Naive thymus-derived CD4-positive, alpha-beta T cell (primary cell): ENCODE data around the gene TPR. TPM values are rescaled to one million over a fixed set of nuclear protein-coding genes. Genes with fewer than 3 reads are reported as not detected.
"Not testable (repeated sequence)": the region's sequence is repeated elsewhere in the genome, so short reads cannot be mapped to it uniquely, and the experiment has no call there.

Source experiments
- ATAC-seq: fragments of 150-1000 bp; cut with Tn5 transposase; 2 replicates; pipeline ENCODE4 v1.10.0; 2021; ENCODE audit warnings: mild to moderate bottlenecking, moderate library complexity
- CTCF ChIA-PET: fragments of 350-600 bp; sonication (Branson Sonifier 250); formaldehyde crosslinking; loops from one replicate; lab custom pipeline; 2021; ENCODE audit warnings: antibody characterized with exemption; lab: Charles Lee
- POLR2A ChIA-PET: fragments of 350-600 bp; sonication (Branson Sonifier 250); formaldehyde crosslinking; loops from one replicate; lab custom pipeline; 2021; ENCODE audit warnings: antibody characterized with exemption, inconsistent platforms; lab: Charles Lee
- DNase-seq, 9 donors: peaks; one replicate each; pipeline versions ENCODE4 v3.0.0 to v3.0.0-alpha.2; 2020 to 2022; ENCODE audit warnings: mixed read lengths in 1 of 9
- H3K27ac ChIP-seq: one replicate; pipeline ENCODE4 v1.7.0; 2013; ENCODE audit warnings: mild to moderate bottlenecking, low read depth, low read length, moderate library complexity
- H3K27me3 ChIP-seq, 2 donors: one replicate each; pipeline ENCODE4 v1.7.0; 2013; ENCODE audit warnings: low read length in 2 of 2, mild to moderate bottlenecking in 2 of 2, moderate library complexity in 2 of 2; ENCODE audit not compliant: control insufficient read depth in 2 of 2, insufficient read depth in 2 of 2
- H3K36me3 ChIP-seq, 3 experiments: 1 replicate in 2 of 3; 2 replicates in 1 of 3; pipeline ENCODE4 v1.7.0; 2013; ENCODE audit warnings: low read length in 3 of 3, mild to moderate bottlenecking in 3 of 3, moderate library complexity in 1 of 3; ENCODE audit not compliant: insufficient read depth in 3 of 3, control insufficient read depth in 2 of 3
- H3K4me1 ChIP-seq, 2 donors: one replicate each; pipeline ENCODE4 v1.7.0; 2013; ENCODE audit warnings: low read length in 2 of 2, mild to moderate bottlenecking in 2 of 2, moderate library complexity in 1 of 2; ENCODE audit not compliant: control insufficient read depth in 2 of 2, insufficient read depth in 2 of 2
- H3K4me3 ChIP-seq: 2 replicates; pipeline ENCODE4 v1.7.0; 2013; ENCODE audit warnings: mild to moderate bottlenecking, low read length
- H3K9me3 ChIP-seq, 3 experiments: 1 replicate in 2 of 3; 2 replicates in 1 of 3; pipeline ENCODE4 v1.7.0; 2013; ENCODE audit warnings: low read length in 3 of 3; ENCODE audit not compliant: control insufficient read depth in 2 of 3
- H3K27ac Mint-ChIP-seq, 9 donors: one replicate each; pipeline ENCODE4 v1.8.0; 2020 to 2022; ENCODE audit warnings: mixed read lengths in 9 of 9, mild to moderate bottlenecking in 8 of 9, moderate library complexity in 5 of 9, inconsistent platforms in 2 of 9
- H3K27me3 Mint-ChIP-seq, 5 donors: one replicate each; pipeline ENCODE4 v1.8.0; 2021 to 2022; ENCODE audit warnings: mixed read lengths in 5 of 5, mild to moderate bottlenecking in 1 of 5
- H3K36me3 Mint-ChIP-seq, 5 donors: one replicate each; pipeline ENCODE4 v1.8.0; 2020 to 2022; ENCODE audit warnings: mixed read lengths in 5 of 5, mild to moderate bottlenecking in 3 of 5, inconsistent platforms in 1 of 5
- H3K4me1 Mint-ChIP-seq, 7 donors: one replicate each; pipeline ENCODE4 v1.8.0; 2020 to 2022; ENCODE audit warnings: mixed read lengths in 7 of 7, mild to moderate bottlenecking in 3 of 7, inconsistent platforms in 1 of 7
- H3K4me3 Mint-ChIP-seq, 10 donors: one replicate each; pipeline ENCODE4 v1.8.0; 2020 to 2022; ENCODE audit warnings: mild to moderate bottlenecking in 10 of 10, mixed read lengths in 10 of 10, moderate library complexity in 6 of 10, inconsistent platforms in 2 of 10
- H3K9me3 Mint-ChIP-seq, 11 donors: one replicate each; pipeline ENCODE4 v1.8.0; 2020 to 2022; ENCODE audit warnings: mixed read lengths in 11 of 11, mild to moderate bottlenecking in 4 of 11, inconsistent platforms in 1 of 11, moderate library complexity in 1 of 11
- intact Hi-C, 2 donors: fragments of 100-400 bp; cut with micrococcal nuclease; formaldehyde crosslinking; loops; one replicate each; pipeline ENCODE4 v1.15.1; 2023
- polyA plus RNA-seq, 2 donors: library from polyadenylated mRNA; unstranded; fragments of 300-500 nt; fragmentation: Illumina TruSeq; gene quantifications; one replicate each; pipeline ENCODE4 v1.2.3, GENCODE V29; 2021
- total RNA-seq, 6 experiments: library from RNA in 5 of 6; stranded (reverse) in 5 of 6; gene quantifications; 1 replicate in 5 of 6; 2 replicates in 1 of 6; pipeline ENCODE4 v1.2.3 and lab custom pipeline; 2021 to 2026

Gene TPR
- total and polyA plus RNA-seq, 7 experiments from 2014 or later, result 40.3 to 195 (median 140) TPM

DNA sequence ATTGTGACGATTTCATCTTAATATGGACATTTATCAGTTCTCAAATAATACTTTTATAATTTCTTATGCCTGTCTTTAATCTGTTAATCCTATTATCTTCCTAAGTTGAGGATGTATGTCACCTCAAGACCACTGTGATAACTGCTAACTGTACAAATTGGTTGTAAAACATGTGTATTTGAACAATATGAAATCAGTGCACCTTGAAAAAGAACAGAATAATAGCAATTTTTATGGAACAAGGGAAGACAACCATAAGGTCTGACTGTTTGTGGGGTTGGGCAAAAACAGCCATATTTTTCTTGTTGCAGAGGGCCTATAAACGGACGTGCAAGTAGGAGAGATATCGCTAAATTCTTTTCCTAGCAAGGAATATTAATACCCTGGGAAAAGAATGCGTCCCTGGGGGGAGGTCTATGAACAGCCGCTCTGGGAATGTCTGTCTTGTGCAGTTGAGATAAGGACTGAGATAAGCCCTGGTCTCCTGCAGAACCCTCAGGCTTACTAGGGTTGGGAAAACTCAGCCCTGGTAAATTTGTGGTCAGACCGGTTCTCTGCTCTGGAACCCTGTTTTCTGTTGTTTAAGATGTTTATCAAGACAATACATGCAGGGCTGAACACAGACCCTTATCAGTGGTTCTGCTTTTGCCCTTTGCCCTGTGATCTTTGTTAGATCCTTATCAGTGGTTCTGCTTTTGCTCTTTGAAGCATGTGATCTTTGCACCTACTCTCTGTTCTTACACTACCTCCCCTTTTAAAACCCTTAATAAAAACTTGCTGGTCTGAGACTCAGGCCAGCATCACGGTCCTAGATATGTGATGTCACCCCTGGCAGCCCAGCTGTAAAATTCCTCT, 27.0 kb downstream of the TPR start:
- H3K27ac ChIP-seq, H3K4me3 ChIP-seq, H3K4me3 Mint-ChIP-seq, H3K9me3 Mint-ChIP-seq, DNase-seq, H3K27me3 Mint-ChIP-seq, H3K27me3 ChIP-seq, H3K4me1 ChIP-seq, H3K9me3 ChIP-seq, ATAC-seq, CTCF ChIA-PET: not testable (repeated sequence)
- intact Hi-C loops, result loop anchor here in 1 of 2 donors (2.0 kb wide), 1 partner anchor 15 kb away; no protein-coding TSS in a partner anchor
- H3K4me1 Mint-ChIP-seq, result peaks cover 0 to 13% (median 7%) of the 10 kb centered on the region in 7 donors
- H3K36me3 Mint-ChIP-seq, result peaks cover 29 to 67% (median 50%) of the 10 kb centered on the region in 5 donors
- peaks cover 32 to 80% (median 63%) of the 10 kb centered on the region in 3 experiments for H3K36me3 ChIP-seq
- POLR2A ChIA-PET, result interaction anchor here (0.6 kb wide), 1 partner anchor 17 kb away, joined by 4 read pairs; no protein-coding TSS in a partner anchor
- H3K27ac Mint-ChIP-seq, result peak overlapping the region in 5 of 9 donors; percentile 1 to 77 (median 65)

DNA sequence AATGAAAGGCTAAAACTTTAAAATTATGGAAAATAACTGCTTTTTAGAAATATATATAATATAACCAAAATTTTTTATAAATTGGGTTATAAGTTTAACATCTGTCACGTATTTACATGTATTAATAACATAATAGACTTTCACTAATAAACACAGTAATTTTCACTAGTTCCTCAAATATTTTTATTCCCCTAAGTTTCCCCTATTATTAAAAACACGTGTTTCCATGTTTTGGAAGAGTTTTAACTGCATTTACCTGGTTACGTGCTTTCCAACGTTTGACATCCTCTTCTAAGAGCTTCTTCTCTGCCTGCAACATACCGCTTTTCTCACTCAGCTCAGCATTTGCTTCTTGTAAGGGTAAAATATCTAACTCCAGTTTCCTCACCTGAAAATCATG, 34.3 kb downstream of the TPR start:
- no peaks in the 10 kb centered on the region for H3K4me1 ChIP-seq
- no peak overlapping the region for H3K27ac ChIP-seq
- H3K9me3 Mint-ChIP-seq, result no peaks in the 10 kb centered on the region
- no peaks in the 10 kb centered on the region for H3K27me3 Mint-ChIP-seq
- H3K36me3 Mint-ChIP-seq, result peaks cover 11 to 58% (median 37%) of the 10 kb centered on the region in 5 donors
- intact Hi-C loops, result loop anchor here in 1 of 2 donors (2.0 kb wide), 1 partner anchor 20 kb away; no protein-coding TSS in a partner anchor
- ChIA-PET CTCF (interaction anchor here (0.6 kb wide), 1 partner anchor 16 kb away, joined by 3 read pairs; no protein-coding TSS in a partner anchor), POLR2A (no interaction called here)
- no peak overlapping the region for H3K4me3 Mint-ChIP-seq
- peaks cover 34 to 81% (median 69%) of the 10 kb centered on the region in 3 experiments for H3K36me3 ChIP-seq
- ATAC-seq, result no peak
- H3K27ac Mint-ChIP-seq, result peak overlapping the region in 4 of 9 donors; percentile 16 to 72 (median 35)
- H3K27me3 ChIP-seq, result no peaks in the 10 kb centered on the region
- no peak for DNase-seq
- no peaks in the 10 kb centered on the region for H3K9me3 ChIP-seq
- no peak overlapping the region for H3K4me3 ChIP-seq
- H3K4me1 Mint-ChIP-seq, result no peaks in the 10 kb centered on the region

DNA sequence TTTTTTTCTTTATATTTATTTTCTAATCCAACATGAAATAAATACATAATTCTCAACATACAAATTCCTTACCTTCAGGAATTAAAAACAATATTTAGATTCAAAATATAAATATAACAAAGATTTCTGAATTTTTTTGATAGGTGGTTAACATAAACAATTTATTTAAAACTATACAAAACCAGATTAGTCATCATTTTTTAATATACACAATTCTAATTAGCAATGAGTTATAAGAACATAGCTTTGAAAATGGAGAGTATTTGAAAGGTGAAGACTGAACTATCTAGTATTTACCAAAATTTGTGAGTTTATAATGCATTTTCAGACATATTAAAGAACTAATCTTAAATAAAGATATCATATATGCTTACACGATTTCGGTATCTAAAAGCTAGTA, 37.5 kb downstream of the TPR start:
- Mint-ChIP-seq H3K36me3 (peaks cover 3 to 57% (median 36%) of the 10 kb centered on the region in 5 donors), H3K9me3 (no peaks in the 10 kb centered on the region), H3K4me3 (no peak overlapping the region), H3K27me3 (no peaks in the 10 kb centered on the region), H3K27ac (peak overlapping the region in 1 of 9 donors; percentile 44), H3K4me1 (no peaks in the 10 kb centered on the region)
- no peak overlapping the region for H3K27ac ChIP-seq
- H3K4me3 ChIP-seq, result no peak overlapping the region
- no peak for ATAC-seq
- H3K9me3 ChIP-seq, result no peaks in the 10 kb centered on the region
- DNase-seq, result no peak
- intact Hi-C loops, result loop anchor here in 1 of 2 donors (5.0 to 10.0 kb wide), 2 partner anchors 35 to 1633 kb away; no protein-coding TSS in a partner anchor
- no peaks in the 10 kb centered on the region for H3K4me1 ChIP-seq
- H3K27me3 ChIP-seq, result no peaks in the 10 kb centered on the region
- CTCF ChIA-PET, result interaction anchor here (1.2 kb wide), 1 partner anchor 13 kb away, joined by 3 read pairs; no protein-coding TSS in a partner anchor
- H3K36me3 ChIP-seq, result peaks cover 23 to 81% (median 67%) of the 10 kb centered on the region in 3 experiments
- POLR2A ChIA-PET, result no interaction called here

DNA sequence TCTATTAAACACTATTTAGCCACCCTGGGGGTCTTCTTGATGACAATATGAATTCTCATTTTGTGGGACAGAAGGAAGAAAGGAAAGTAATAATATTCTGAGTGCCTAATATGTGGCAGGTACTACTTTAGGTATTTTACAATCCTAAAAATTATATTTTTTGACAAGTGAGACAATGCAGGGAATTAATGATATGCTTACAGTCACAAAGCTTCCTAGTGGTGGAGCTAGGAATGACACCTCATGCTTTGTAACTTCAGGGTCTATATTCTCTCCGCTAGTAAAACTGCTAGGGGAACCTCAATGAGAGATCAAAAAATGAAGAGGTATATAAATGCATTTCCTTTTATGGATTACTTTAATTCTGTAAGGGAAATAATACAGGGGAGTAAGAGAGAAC, 44.3 kb downstream of the TPR start:
- peaks cover 29 to 75% (median 44%) of the 10 kb centered on the region in 3 experiments for H3K36me3 ChIP-seq
- Mint-ChIP-seq H3K27ac (peak overlapping the region in 4 of 9 donors; percentile 28 to 67 (median 49)), H3K36me3 (peaks cover 15 to 56% (median 28%) of the 10 kb centered on the region in 5 donors), H3K4me3 (no peak overlapping the region), H3K27me3 (no peaks in the 10 kb centered on the region), H3K4me1 (peaks cover 0 to 9% (median 4%) of the 10 kb centered on the region in 7 donors), H3K9me3 (no peaks in the 10 kb centered on the region)
- H3K4me3 ChIP-seq, result no peak overlapping the region
- POLR2A ChIA-PET, result interaction anchor here (0.7 kb wide), 1 partner anchor 17 kb away, joined by 4 read pairs; no protein-coding TSS in a partner anchor
- DNase-seq (no peak), ATAC-seq (no peak)
- CTCF ChIA-PET, result interaction anchor here (1.5 kb wide), 1 partner anchor 12 kb away, joined by 5 read pairs; no protein-coding TSS in a partner anchor
- H3K27me3 ChIP-seq, result no peaks in the 10 kb centered on the region
- no peak overlapping the region for H3K27ac ChIP-seq
- intact Hi-C loops, result loop anchor here (5.0 to 10.0 kb wide), 2 partner anchors 42 to 1626 kb away; no protein-coding TSS in a partner anchor
- H3K9me3 ChIP-seq, result no peaks in the 10 kb centered on the region
- no peaks in the 10 kb centered on the region for H3K4me1 ChIP-seq

DNA sequence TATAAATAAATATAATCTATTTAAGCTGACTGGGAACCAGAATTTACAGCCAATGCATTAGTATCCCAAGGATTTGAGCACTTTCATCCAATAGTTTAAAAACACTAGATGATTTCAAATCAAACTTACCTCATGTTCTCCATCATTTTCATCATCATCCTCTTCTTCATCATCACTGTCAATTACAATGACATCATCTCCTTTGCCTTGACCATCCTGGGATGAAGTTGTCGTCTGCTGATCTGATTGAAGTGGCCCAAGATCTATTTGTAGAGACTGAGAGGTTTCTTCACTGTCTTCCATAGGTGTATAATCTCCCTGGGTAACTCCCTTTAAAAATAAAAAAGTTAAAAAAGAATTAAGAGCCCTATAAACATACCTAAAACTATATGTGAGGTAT, 47.7 kb downstream of the TPR start:
- H3K36me3 Mint-ChIP-seq, result peaks cover 23 to 53% (median 46%) of the 10 kb centered on the region in 5 donors
- intact Hi-C loops, result loop anchor here in 1 of 2 donors (5.0 kb wide), 1 partner anchor 35 kb away; no protein-coding TSS in a partner anchor
- DNase-seq (no peak), ATAC-seq (no peak)
- ChIA-PET CTCF (interaction anchor here (1.8 kb wide), 1 partner anchor 31 kb away, joined by 6 read pairs; the partner anchor contains the start of gene PRG4), POLR2A (interaction anchor here (1.1 kb wide), 1 partner anchor 11 kb away, joined by 3 read pairs; no protein-coding TSS in a partner anchor)
- H3K27me3 ChIP-seq, result no peaks in the 10 kb centered on the region
- peak overlapping the region in 3 of 9 donors; percentile 13 to 38 (median 16) for H3K27ac Mint-ChIP-seq
- H3K4me3 ChIP-seq, result no peak overlapping the region
- H3K36me3 ChIP-seq, result peaks cover 22 to 65% (median 37%) of the 10 kb centered on the region in 3 experiments
- no peak overlapping the region for H3K4me3 Mint-ChIP-seq
- no peaks in the 10 kb centered on the region for H3K27me3 Mint-ChIP-seq
- no peaks in the 10 kb centered on the region for H3K4me1 ChIP-seq
- H3K4me1 Mint-ChIP-seq, result peaks cover 4 to 26% (median 12%) of the 10 kb centered on the region in 7 donors
- H3K9me3 ChIP-seq, result no peaks in the 10 kb centered on the region
- H3K9me3 Mint-ChIP-seq, result no peaks in the 10 kb centered on the region
- H3K27ac ChIP-seq, result no peak overlapping the region

DNA sequence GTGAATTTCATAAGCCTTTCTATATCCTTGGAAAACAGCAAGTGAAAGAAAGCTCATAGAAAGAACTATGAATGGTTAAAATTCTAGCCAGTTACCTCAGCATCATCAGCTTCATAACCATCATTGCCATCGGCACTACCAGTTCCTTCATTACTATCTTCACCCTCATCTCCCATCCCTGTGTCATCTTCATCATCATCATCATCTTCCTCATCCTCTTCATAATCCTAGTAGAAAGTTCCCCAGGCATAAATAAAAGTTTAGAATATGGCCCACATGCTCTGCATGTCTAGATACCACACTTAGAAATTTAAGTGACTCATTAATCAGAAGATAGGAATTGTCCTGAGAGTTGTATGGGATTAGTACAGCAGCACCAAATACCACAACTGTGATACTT, 49.0 kb downstream of the TPR start:
- Histone ChIP-seq H3K4me1 (peaks cover 0 to 5% of the 10 kb centered on the region in 2 donors), H3K4me3 (no peak overlapping the region), H3K27ac (no peak overlapping the region), H3K27me3 (no peaks in the 10 kb centered on the region), H3K9me3 (no peaks in the 10 kb centered on the region), H3K36me3 (peaks cover 22 to 61% (median 40%) of the 10 kb centered on the region in 3 experiments)
- Mint-ChIP-seq H3K27me3 (no peaks in the 10 kb centered on the region), H3K4me3 (no peak overlapping the region), H3K36me3 (peaks cover 29 to 61% (median 57%) of the 10 kb centered on the region in 5 donors), H3K9me3 (no peaks in the 10 kb centered on the region), H3K4me1 (peaks cover 6 to 40% (median 25%) of the 10 kb centered on the region in 7 donors), H3K27ac (peak overlapping the region in 8 of 9 donors; percentile 1 to 72 (median 24))
- intact Hi-C loops, result loop anchor here in 1 of 2 donors (5.0 kb wide), 1 partner anchor 36 kb away; no protein-coding TSS in a partner anchor
- ChIA-PET CTCF (interaction anchor here (1.2 to 2.9 kb wide), 11 partner anchors 8 to 171 kb away, joined by 3 to 42 read pairs (median 8); partner anchors contain the start of gene PRG4), POLR2A (interaction anchor here (1.0 to 2.0 kb wide), 3 partner anchors 19 to 38 kb away, joined by 3 to 6 read pairs (median 5); no protein-coding TSS in a partner anchor)
- no peak for ATAC-seq
- DNase-seq, result no peak
